Erythroblast (primary cell): ENCODE measurements around the gene PPARGC1A.

ENCODE experiments used
- DNase-seq, 2 experiments: peaks; one replicate each; lab custom pipeline; 2025; lab: John Stamatoyannopoulos, UW
- GATA1 ChIP-seq: IDR thresholded peaks from 2 replicates; pipeline ENCODE4 v1.6.1; 2011; ENCODE audit warnings: low read depth, mild to moderate bottlenecking, control low read depth, low read length, moderate library complexity
- POLR2A ChIP-seq: IDR thresholded peaks from 2 replicates; pipeline ENCODE4 v1.6.1; 2011; ENCODE audit warnings: mild to moderate bottlenecking, low read length

The PPARGC1A gene

GRCh38 chr4:23857367-23857959 is 32.4 kb downstream of the PPARGC1A start:
- no peak for TF ChIP-seq POLR2A
- TF ChIP-seq GATA1 = no peak
- no peak for DNase-seq

- DNase-seq = no peak
- TF ChIP-seq POLR2A (no peak), GATA1 (no peak)
Observed at GRCh38 chr4:23856630-23857029, 33.2 kb downstream of the PPARGC1A start.

DNA sequence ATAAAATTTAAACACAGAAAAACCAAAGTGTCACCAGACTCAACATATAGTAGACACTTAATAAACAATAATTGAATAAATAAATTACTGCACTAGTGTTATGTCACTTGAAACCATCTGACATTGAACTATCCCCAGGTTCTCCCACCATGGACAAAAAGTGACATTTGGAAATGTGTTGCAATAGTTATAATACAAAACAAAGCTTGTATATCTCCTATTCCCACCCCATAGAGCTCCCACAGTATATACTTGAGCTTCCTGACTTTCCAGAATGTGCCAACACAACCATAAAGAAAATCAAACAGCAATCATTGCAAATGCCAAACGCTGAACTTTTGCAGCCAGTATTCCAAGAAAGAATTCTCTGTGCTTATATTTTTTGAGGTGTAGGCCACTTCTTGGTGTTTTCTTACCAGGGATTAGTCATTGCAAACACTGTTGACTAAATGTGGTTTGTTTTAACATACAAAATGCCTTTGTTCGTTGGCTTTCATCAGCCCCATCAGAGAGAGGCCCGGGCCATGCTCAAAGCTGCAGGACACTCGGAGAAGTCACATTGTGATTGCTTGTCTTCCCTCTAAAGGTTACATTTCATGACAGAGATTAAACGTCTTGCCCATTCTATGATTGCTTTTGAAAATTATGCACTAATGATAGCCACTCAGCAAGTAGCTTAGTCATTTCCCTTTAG is 33.8 kb downstream of the PPARGC1A start:
- no peak for DNase-seq
- TF ChIP-seq POLR2A (no peak), GATA1 (no peak)

- DNase-seq = no peak
- TF ChIP-seq POLR2A (no peak), GATA1 (no peak)
Observed at GRCh38 chr4:23853986-23854660, 35.7 kb downstream of the PPARGC1A start.

GRCh38 chr4:23851464-23851863 is 38.4 kb downstream of the PPARGC1A start:
- DNase-seq = no peak
- TF ChIP-seq POLR2A (no peak), GATA1 (no peak)

- TF ChIP-seq POLR2A (no peak), GATA1 (no peak)
- DNase-seq = no peak
Observed at GRCh38 chr4:23847158-23847557, 42.7 kb downstream of the PPARGC1A start.

GRCh38 chr4:23844961-23845360 is 44.9 kb downstream of the PPARGC1A start:
- no peak for TF ChIP-seq POLR2A
- TF ChIP-seq GATA1 = no peak
- no peak for DNase-seq

DNA sequence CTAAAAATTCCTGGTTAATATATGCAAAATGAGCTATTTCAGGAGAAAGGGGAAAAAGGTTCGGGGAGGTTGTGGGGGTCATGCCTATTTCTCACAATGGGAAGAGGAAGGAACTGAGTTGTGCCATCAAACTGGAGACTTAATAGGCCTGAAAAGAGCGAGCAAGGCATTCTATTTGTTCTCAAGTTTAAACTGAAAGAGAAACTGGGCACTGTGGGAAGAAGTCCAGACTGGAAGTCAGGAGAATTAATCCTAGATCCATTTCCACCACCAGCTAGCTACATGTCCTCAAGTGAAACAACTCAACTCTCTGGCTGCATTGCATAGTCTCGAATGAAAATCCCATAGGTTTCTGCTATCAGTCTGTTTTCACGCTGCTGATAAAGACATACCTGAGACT is 50.6 kb downstream of the PPARGC1A start:
- TF ChIP-seq POLR2A = no peak
- no peak for TF ChIP-seq GATA1

GRCh38 chr4:23838607-23839006 is 51.2 kb downstream of the PPARGC1A start:
- no peak for DNase-seq
- TF ChIP-seq POLR2A (no peak), GATA1 (no peak)

More for the DNA sequence above, 50.6 kb downstream of the PPARGC1A start:
- DNase-seq = no peak

DNA sequence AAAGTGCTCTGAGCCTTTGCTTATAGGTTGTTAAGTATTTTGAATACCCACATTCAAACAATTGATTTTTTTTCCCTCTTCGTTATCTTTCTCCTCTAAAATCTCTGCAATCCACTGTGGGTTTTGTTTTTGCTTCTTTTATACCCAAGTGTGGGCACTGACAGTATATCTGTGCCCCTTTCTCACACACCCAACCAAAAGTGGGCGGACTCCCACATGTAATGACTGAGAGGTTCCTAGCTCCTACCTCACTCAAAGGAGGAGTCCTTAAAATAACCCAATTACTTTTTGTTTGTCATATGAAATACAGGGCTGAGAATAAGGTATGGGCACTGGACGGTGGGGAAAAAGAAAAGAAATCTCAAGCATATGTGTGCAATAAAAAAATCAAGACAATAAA is 51.7 kb downstream of the PPARGC1A start:
- no peak for DNase-seq
- TF ChIP-seq POLR2A (no peak), GATA1 (no peak)

- DNase-seq = no peak
Observed at GRCh38 chr4:23837371-23837770, 52.5 kb downstream of the PPARGC1A start.

GRCh38 chr4:23835774-23836478 is 53.9 kb downstream of the PPARGC1A start:
- no peak for TF ChIP-seq POLR2A
- TF ChIP-seq GATA1 = no peak
- no peak for DNase-seq

More at GRCh38 chr4:23837371-23837770, 52.5 kb downstream of the PPARGC1A start:
- TF ChIP-seq GATA1 = no peak
- TF ChIP-seq POLR2A = no peak

DNA sequence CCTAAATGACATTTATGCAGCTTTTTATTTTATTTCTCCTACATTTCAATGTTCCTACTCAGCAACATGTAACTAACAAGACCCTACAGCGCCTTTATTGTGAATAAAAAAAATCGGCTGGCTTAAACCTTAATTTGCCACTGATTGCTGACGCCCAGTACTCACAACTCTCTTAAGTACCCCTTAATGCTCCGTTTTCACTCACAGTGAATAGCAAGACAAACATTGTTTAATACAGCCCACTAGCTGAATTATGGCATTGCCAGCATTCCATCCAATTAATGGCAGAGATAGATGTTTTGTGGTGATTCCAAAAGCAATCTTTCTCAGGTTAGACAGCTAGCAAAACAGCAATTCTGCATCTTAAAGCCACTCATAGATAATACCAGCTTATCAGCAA is 61.1 kb downstream of the PPARGC1A start:
- no peak for DNase-seq
- no peak for TF ChIP-seq POLR2A
- no peak for TF ChIP-seq GATA1

DNA sequence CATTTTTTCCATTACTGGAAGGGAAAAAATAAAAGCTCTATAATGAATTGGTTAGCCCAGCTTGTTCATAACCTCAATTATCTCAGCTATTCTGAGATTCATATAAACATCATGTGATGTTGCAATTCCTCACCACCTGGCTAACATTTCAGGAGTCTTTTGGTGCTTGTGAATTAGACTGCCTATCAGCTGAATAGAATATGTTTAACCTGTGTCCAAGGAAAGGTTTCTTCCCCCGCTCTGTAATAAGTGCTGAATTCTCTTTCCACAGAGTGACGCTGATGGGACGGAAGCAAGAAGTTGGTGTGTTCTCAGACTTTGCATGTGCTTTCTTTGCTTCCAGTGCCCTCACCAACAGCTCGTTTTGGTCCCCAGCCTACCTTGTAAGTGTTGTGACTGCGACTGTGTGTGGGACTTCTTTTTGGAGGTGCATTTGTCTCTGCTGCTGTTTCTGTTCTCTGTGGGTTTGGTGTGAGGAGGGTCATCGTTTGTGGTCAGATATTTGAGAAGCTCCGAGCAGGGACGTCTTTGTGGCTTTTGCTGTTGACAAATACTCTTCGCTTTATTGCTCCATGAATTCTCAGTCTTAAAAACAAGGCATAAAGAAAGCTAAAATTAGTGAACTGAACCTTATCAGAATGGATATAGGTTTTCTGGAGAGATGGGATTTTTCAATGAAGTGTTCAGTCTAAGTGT is 61.7 kb downstream of the PPARGC1A start:
- TF ChIP-seq POLR2A = no peak
- TF ChIP-seq GATA1 = no peak
- no peak for DNase-seq
